ENCODE measurements around the gene RORB.

RORB gene

GRCh38 chr9:74697535-74697934, 200.4 kb downstream of the RORB start:
- DNase-seq (ENCODE audit: extremely low read depth in 1 of 2, low read depth in 1 of 2) = no peak

- DNase-seq (ENCODE audit: extremely low read depth in 1 of 2, low read depth in 1 of 2) = no peak
Measured at GRCh38 chr9:74711341-74711740, 214.2 kb downstream of the RORB start.

- no peak for DNase-seq (ENCODE audit: extremely low read depth in 1 of 2, low read depth in 1 of 2)
Measured at GRCh38 chr9:74718709-74719108, 221.6 kb downstream of the RORB start.

GRCh38 chr9:74719306-74719705, 222.2 kb downstream of the RORB start:
- DNase-seq (ENCODE audit: extremely low read depth in 1 of 2, low read depth in 1 of 2) = no peak

- no peak for DNase-seq (ENCODE audit: extremely low read depth in 1 of 2, low read depth in 1 of 2)
Measured at GRCh38 chr9:74721696-74722660, 224.8 kb downstream of the RORB start.

GRCh38 chr9:74724317-74724716, 227.2 kb downstream of the RORB start:
- no peak for DNase-seq (ENCODE audit: extremely low read depth in 1 of 2, low read depth in 1 of 2)

GRCh38 chr9:74726581-74726980, 229.4 kb downstream of the RORB start:
- no peak for DNase-seq (ENCODE audit: extremely low read depth in 1 of 2, low read depth in 1 of 2)

GRCh38 chr9:74728176-74728575, 231.0 kb downstream of the RORB start:
- no peak for DNase-seq (ENCODE audit: extremely low read depth in 1 of 2, low read depth in 1 of 2)

GRCh38 chr9:74729136-74729695, 232.1 kb downstream of the RORB start:
- no peak for DNase-seq (ENCODE audit: extremely low read depth in 1 of 2, low read depth in 1 of 2)

GRCh38 chr9:74735761-74736160, 238.6 kb downstream of the RORB start:
- no peak for DNase-seq (ENCODE audit: extremely low read depth in 1 of 2, low read depth in 1 of 2)

GRCh38 chr9:74736646-74737045, 239.5 kb downstream of the RORB start:
- no peak for DNase-seq (ENCODE audit: extremely low read depth in 1 of 2, low read depth in 1 of 2)

- DNase-seq (ENCODE audit: extremely low read depth in 1 of 2, low read depth in 1 of 2) = no peak
Measured at GRCh38 chr9:74742191-74742790, 245.2 kb downstream of the RORB start.
